ENCODE measurements around the gene ZBTB43.

ZBTB43 gene

DNA sequence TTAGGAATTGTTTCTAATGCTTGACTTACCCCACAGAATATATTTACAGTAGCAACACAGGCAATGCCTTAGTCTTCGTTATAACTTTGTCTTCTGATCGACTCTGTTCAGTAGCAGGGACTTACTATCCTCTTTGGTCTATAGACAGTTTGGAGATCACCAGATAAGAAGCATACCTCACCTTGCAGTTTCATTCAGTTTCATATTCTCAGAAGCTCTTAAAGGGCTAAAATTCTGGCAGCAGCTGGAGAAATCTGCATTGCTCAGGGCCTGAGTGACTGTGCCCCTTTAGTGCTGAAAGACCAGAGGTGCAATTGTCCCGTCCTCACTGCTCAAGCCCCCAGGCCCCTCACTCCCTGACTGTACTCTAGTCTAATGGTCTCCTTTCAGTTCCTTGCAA, 26.0 kb downstream of the ZBTB43 start:
- no peak for DNase-seq (ENCODE audit: low read depth)

DNA sequence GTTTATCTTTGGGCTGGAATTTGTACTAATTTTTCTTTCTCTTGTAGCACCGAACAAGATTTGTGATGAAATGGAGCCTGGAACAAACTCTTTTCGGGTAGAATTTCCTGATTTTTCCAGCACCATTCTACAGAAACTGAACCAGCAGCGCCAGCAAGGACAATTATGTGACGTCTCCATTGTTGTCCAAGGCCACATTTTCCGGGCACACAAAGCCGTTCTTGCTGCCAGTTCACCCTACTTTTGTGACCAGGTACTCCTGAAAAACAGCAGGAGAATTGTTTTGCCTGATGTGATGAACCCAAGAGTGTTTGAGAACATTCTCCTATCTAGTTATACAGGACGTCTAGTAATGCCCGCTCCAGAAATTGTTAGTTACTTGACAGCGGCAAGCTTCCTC, 27.6 kb downstream of the ZBTB43 start:
- DNase-seq (ENCODE audit: low read depth) = no peak

DNA sequence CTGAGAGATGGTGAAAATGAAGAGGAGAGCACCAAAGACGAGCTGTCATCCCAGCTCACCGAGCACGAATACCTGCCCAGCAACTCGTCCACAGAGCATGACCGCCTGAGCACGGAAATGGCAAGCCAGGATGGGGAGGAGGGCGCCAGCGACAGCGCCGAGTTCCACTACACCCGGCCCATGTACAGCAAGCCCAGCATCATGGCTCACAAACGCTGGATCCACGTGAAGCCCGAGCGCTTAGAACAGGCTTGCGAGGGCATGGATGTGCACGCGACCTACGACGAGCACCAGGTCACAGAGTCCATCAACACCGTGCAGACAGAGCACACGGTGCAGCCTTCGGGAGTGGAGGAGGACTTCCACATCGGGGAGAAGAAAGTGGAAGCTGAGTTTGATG, 28.2 kb downstream of the ZBTB43 start:
- no peak for DNase-seq (ENCODE audit: low read depth)

DNA sequence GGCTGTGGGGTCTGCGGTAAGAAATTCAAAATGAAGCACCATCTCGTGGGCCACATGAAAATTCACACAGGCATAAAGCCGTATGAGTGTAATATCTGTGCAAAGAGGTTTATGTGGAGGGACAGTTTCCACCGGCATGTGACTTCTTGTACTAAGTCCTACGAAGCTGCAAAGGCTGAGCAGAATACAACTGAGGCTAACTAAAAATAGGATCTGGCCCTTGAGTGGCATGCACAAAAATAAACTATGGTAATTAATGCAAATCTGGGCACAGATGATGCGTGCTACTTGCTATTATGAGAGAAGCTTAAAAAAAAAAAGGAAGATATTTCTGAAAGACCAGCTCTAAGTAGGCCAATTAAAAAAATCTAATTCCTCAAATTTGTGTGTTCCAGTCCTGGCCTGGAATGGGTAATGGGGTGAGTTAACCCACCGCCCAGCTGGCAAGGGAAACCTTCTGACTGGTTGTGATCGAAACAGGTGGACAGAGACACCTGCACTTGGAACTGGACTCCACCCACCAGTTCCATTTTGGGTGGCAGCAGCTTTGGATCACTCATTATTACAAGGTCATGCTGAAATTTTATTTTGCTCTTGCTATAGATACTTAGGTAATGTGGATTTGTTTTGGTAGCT, 29.0 kb downstream of the ZBTB43 start:
- no peak for DNase-seq (ENCODE audit: low read depth)

DNA sequence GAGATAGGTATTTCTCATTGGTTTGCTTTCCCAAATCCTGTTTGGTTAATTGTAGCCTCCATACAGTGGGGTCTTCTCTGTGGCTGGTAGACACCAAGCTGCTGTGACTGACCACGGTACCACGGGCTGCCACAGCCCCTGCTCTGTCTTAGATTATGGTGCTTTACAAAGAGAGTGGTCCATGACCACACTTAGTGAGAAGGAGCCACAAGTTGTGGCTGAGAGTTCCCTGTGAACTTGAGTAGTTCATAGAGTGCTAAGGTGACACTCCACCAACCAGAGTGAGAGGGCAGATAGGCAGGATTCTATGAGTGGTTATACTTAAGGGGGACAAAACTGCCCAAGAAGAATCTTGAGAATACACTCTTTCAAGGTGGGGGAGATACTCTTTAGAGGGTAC, 29.8 kb downstream of the ZBTB43 start:
- DNase-seq (ENCODE audit: low read depth) = no peak

DNA sequence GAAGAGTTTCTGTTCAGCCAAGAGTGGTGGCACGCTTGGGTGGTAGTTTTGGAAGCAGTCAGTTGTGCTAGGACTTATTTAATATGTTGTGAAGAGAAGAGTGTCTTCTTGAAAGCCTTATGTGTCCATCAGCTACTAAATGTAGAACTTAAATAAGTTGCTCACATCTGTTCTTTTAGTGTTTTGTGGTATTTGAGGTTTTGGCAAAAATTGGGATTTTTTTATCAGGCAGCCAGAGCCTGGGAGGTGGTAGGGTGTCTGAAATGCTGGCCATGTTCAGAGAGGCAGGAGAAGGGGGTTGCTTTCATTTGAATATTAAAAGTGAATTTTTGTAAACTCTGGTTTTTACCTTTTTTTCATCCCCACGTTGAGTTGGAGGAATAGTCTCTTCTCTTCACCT, 31.4 kb downstream of the ZBTB43 start:
- no peak for DNase-seq (ENCODE audit: low read depth)

DNA sequence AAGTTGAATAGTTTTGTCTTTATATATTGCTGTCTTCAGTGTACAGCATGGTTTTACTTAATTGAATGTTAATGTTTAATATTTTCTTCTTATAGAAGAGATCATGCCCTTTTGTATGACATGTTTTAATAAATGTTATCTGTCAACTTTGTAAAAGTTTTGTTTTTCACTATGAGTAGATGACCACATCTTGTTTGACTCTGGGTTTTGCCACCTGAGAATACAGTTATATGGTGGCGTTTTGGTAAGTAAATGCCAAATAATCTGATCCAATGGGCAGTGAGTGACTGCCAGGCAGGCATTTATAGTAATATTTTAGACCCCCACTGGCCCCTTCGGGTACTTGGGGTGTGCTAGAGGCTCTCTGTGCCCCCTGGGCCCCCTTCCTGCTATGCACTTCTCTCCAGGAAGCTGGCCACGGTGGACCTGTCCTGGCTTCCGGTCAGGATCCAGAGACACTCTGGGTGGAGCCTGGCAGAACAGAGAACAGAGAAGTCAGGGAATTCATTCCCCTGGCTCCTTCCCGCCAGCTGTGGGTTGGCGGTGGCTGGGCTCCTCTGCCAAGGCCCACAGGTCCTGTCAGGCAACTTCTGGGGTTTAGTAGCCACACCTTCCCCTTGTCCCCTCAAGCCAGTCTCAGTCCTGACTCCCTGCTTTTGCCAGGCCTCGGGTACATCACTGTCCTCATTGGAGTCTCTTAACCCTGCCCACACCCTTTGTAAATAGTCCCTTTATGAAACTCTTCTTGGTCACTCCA, 33.4 kb downstream of the ZBTB43 start:
- DNase-seq (ENCODE audit: low read depth) = no peak

DNA sequence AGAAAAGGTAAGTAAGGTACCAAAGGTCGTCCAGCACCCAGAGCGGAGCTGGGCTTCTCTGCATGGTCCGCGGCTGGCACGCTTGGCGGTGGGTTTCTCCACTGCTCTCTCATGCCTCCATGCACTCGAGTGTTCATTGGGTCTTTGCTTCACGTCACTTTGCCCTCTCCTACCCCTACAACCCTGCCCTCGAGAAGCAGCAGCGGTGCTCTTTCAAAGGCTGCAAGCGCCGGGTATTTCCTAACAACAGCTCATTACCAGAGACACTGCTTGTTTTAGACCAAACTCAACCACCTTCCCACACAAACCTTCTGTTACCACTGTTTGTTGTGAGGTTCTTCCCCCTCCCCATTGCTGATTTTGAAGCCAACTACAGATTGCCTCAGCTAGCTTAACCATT, 34.1 kb downstream of the ZBTB43 start:
- no peak for DNase-seq (ENCODE audit: low read depth)

DNA sequence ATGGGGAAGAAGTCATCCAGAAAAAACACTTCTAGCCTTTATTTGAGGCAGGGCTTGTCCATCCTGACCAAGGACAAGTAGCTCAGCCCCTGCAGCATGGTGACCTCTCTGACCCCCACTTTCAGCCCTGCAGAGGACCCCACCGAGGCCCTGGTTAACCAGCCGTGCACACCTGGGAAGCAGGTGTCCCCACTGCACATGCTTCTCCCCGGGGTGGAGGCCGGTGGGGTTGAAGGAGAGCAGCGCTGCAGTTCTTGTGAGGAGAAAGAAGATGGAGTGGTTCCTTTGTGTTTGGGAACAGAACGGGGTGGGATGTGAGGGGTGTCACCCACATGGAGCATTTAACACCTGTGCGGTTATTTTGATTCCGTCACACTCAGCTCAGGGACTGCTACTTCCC, 34.5 kb downstream of the ZBTB43 start:
- DNase-seq (ENCODE audit: low read depth) = no peak

DNA sequence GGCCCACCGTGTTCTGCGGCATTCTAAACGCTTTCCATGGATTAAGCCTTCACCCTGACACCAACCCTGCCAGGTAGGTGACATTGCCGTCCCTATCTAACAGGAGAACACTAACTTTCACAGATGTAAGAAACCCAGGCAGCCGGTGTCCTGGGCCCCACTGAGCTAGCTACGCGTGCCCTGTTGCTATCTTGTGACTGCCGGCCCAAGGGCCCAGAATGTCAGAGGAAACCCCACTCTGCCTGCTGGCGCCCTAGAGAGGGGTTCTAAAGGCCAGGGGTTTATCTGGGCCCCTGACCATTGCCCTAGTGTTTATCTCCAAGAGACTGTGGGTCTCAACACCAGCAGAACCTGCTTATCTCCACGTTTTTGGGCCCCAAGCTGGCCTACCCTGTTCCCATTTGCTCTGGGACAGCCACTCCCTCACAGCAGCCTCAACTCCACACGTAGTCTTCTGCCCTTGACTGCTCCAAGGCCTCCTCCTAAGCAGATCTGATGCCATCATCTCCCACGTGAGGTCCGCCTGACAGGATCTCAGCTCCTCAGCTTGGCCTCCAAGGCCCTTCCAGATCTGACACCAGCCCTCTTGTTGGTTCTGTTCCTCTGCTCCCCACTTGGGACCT, 37.5 kb downstream of the ZBTB43 start:
- no peak for DNase-seq (ENCODE audit: low read depth)

DNA sequence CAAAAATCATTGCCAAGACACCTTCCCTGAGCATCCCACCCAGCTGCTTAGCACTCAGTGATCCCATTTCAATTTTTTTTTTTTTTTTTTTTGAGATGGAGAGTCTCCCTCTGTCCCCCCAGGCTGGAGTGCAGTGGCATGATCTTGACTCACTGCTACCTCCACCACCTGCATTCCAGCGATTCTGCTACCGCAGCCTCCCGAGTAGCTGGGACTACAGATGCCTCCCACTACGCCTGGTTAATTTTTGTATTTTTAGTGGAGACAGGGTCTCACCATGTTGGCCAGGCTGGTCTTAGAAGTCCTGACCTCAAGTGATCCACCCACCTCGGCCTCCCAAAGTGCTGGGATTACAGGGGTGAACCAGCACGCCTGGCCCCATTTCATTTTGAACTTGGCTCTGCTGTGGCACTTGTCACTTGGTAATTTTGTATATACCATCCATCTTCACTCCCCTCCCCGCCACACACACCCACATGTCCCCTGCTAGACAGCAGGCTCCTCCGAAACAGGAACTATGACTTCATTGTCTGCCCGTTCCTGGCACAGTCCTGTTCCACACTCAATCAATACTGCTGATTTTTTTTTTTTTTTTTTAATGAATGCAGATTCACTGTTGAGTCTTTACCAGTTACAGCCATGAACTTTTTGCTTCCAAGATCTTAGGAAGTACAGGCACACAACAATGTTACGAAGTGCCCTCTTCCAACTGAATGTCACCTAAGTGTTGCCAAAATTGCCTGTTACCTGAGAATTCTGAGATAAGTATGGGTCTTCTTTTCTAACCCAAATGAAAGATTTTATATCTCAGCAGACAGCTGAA, 38.3 kb downstream of the ZBTB43 start:
- DNase-seq (ENCODE audit: low read depth) = no peak

DNA sequence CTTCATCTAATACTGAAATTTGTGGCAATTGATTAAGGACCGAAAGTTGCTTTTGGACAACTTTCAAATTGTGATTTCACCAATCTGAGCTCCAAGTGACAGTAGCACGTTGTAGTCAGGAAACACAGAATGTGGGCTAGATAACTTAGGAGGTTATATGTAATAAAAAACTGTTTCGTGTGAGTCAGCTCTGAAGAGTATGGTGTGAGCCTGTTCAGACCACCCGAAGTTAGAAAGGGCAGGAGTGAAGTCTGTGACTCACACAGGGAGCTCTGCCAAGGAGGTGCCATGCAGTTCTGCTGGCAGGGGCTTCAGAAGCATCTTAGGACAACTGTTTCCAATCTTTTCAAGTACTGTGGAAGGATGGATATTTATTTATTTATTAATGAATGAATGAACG, 39.2 kb downstream of the ZBTB43 start:
- DNase-seq (ENCODE audit: low read depth) = no peak

DNA sequence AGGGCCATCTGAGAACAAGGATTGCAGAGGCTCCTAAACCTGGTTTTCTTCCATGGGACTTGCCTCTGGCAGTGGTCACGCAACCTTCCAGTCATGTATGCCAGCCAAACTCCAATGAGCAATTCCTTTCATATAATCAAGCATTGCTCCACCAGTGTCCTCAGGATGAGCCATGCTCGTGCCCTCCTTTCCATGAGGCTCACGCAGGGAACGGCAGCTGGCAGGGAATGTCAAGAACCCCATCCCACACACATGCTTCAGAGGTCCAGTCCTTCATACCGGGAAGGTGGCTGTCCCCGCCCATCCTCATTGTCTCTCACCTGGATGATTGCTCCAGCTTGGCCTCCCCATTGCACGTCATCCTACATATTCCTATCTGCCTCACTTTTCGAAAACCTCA, 42.2 kb downstream of the ZBTB43 start:
- no peak for DNase-seq (ENCODE audit: low read depth)

DNA sequence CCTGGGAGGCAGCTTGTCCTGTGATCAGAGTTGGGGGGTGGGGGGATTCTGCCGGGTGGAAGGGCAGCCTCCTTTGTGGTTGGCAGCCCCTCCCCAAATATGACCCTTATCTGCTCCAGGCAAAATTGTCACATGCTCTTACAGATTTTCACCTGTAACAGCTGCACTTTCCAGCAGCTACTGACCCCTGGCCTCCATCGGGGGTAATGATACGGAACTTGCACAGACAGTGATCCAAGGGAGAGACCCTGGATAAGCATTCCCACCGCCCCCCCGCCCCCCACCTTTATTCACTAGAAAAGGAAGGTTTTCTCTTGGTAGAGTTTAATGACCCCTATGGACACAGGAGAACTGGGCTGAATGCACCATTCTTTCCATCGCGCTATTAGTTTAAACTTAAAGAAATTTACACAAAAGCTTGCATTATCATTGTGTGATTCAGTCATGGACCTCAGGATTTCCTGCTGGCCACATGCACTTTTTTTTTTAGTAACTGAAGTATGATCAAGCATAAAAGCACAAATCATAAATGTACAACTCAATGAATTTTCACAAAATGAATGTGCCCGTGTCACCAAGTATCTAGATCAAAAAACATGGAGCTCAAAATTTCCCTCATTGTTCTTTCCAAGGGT, 44.9 kb downstream of the ZBTB43 start:
- no peak for DNase-seq (ENCODE audit: low read depth)

DNA sequence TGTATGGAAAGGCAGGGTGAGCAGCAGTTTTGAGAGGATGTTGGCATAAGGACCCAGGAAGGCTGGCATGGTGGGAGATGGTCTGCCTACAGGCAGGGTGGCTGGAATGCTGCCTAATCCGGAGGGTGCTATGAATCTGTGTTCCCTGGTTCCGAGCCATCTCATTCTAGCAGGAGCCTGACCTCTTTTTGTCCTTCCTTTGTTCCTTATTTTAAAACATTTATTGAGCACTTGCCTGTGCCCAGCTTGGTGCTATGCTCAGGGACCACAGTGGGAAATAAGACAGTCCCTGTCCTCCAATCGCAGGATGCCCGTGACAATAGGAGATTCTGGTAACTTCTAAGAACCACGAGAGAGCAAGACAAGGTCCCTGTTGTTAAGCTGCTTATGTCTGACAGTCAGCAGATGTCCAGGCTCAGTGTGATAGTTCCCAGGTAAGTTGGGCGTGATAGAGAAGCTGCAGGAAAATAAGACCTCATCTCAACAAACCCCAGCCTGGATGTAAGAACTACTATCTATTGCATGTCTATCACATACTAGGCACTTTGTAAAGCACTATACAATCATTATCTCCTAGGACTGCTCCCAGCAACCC, 46.5 kb downstream of the ZBTB43 start:
- no peak for DNase-seq (ENCODE audit: low read depth)

DNA sequence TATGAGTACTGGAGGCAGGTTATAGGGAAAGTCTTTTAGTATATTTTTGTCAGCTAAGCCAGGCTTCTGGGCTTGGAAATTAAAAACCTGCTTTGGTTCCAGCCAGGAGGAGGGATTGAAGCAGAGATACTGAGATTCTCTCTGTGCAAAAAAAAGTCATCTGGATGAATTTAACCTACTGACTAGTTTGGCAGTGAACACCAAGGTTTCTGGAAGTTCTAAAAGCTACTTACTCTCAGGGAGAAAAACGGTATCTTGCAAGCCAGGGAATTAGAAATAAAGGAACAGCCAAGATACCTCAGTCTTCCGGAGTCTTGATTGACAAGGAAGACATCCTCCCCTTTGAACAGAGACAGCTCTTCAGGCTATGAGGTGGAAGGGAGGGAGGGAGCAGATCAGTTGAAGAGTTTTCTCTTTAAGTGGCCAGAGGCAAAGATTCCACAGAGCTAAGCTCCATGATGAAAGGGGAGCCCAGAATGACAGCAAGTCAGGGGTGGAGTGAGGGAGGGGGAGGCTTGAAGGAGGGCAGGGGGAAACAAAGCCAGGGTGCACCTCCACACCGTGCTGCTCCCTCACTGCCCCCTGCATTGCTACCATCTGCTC, 47.3 kb downstream of the ZBTB43 start:
- DNase-seq (ENCODE audit: low read depth) = no peak

DNA sequence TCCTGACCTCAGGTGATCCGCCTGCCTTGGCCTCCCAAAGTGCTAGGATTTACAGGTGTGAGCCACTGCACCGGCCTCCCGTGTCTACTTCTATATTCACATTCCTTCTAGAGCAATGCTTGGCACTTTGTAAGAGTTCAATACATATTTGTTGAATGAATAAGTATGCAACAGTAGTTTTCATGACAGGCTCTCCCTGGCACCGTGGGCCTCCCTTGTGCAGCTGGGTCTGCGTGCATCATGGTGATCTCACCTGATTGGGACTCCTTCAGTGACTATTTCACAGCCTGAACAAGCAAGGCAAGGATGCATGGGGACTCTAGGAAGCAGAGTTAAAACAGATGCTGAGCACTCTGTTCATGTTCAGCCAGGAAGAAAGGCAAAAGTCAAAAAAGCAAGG, 48.8 kb downstream of the ZBTB43 start:
- no peak for DNase-seq (ENCODE audit: low read depth)

DNA sequence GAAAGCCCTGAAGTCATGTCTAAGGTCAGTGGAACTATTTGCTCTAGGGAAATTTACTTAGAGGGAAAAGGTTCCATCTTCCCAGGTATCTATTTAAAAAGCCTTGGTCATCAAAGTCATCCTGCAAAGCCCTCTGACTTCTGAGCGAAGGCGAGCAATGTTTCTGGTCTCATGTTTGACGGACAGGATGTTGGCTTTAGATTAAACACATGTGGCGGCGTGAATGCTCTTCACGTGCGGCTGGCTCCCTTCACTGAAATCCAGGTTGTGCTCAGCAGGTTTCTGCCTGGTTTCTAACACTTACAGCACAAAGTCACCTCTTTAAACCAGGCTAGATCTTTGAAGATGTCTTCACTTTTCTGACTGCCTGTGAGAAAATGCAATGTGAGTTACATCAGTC, 49.9 kb downstream of the ZBTB43 start:
- no peak for DNase-seq (ENCODE audit: low read depth)

DNA sequence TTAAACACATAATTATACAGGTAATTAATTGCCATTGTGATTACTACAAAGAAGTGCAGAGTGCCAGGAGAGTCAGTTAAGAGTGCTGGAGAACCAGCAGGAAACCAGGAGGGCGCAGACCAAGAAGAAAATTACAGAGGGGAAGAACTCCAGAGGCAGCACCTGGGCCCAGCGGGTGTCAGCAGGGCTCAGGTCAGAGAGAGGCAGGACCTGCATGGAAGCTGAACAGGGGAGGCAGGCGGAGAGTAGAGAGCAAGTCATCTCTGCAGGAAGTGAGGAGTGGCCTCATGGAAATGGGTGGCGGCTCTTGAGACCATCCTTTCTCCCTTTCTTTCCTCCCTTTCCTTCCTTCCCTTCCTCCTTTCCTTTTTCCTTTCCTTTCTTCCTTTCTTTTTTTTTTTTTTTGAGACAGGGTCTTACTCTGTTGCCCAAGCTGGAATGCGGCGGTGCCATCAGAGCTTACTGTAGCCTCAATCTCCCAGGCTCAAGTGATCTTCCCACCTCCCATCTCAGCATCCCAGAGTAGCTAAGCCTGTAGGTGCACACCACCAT, 51.6 kb downstream of the ZBTB43 start:
- no peak for DNase-seq (ENCODE audit: low read depth)

DNA sequence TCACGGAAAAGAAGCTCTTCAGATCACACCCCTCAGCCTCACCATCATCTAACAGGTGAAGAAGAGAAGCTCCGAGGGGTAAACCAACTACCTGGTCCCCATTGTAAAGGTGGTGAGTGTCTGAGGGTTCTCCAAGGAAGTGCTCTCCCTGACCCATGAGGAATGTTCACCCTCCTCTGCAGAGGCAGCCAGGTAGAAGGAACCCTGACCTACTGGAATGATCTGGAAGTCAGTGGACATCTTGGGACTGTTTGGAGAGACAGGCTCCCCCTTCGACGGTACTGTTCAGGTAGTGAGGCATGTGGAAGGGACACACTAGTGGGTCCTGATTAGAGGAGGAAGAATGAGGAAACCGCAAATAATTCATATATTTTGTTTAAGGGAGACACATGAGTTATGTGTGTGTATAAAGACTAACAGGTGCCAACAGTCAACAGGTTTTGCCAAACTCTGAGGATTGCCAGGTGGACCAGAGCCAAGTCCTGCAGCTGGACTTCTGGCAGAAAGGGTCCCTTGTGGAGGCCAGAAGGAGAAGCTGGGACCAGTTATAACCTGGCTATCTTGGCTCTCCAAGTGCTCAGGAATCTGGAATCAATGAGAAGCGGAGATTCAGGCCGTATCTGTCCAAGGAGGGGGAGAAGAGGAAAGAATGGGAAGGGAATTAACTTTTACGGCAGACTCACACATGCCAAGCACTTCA, 52.6 kb downstream of the ZBTB43 start:
- no peak for DNase-seq (ENCODE audit: low read depth)
